Osteoblast (primary cell): ENCODE measurements around the gene CAPN11. TPM values are rescaled to one million over a fixed set of nuclear protein-coding genes. Genes with fewer than 3 reads are reported as not detected.

Experiments used
- DNase-seq: peaks from one replicate; pipeline ENCODE4 v3.0.0; 2011; ENCODE audit warnings: low spot score, mixed read lengths; ENCODE audit not compliant: insufficient read length; ENCODE audit errors: missing footprints
- H2AFZ ChIP-seq: 2 replicates; pipeline ENCODE4 v1.6.0; 2011; ENCODE audit warnings: mild to moderate bottlenecking, low read length
- H3K27ac ChIP-seq: 2 replicates; pipeline ENCODE4 v1.5.1; 2011; ENCODE audit warnings: mild to moderate bottlenecking, low read depth, low read length, moderate library complexity
- H3K27me3 ChIP-seq: 2 replicates; pipeline ENCODE4 v1.6.0; 2012; ENCODE audit warnings: mild to moderate bottlenecking, control low read depth, inconsistent platforms, low read length, moderate library complexity; ENCODE audit not compliant: insufficient read depth
- H3K36me3 ChIP-seq: 2 replicates; pipeline ENCODE4 v1.5.1; 2011; ENCODE audit warnings: mild to moderate bottlenecking, low read length, control low read depth, moderate library complexity; ENCODE audit not compliant: insufficient read depth
- H3K4me1 ChIP-seq: 2 replicates; pipeline ENCODE4 v1.5.1; 2011; ENCODE audit warnings: mild to moderate bottlenecking, low read length, control low read depth, moderate library complexity; ENCODE audit not compliant: insufficient read depth
- H3K4me2 ChIP-seq: 2 replicates; pipeline ENCODE4 v1.6.0; 2011; ENCODE audit warnings: mild to moderate bottlenecking, low read length; ENCODE audit not compliant: insufficient read depth
- H3K4me3 ChIP-seq: fragments of 200-600 bp; sonication (generic); 3 replicates; pipeline ENCODE4 v1.5.1; 2012; ENCODE audit warnings: mild to moderate bottlenecking, low read length, inconsistent platforms; ENCODE audit not compliant: insufficient read depth
- H3K79me2 ChIP-seq: 2 replicates; pipeline ENCODE4 v1.6.0; 2012; ENCODE audit warnings: mild to moderate bottlenecking, low read length, control low read depth, inconsistent platforms; ENCODE audit not compliant: insufficient read depth
- H3K9me3 ChIP-seq: 2 replicates; pipeline ENCODE4 v1.5.1; 2011; ENCODE audit warnings: low read depth, low read length, control low read depth
- H4K20me1 ChIP-seq: 2 replicates; pipeline ENCODE4 v1.6.0; 2012; ENCODE audit warnings: mild to moderate bottlenecking, low read length, control low read depth; ENCODE audit not compliant: insufficient read depth
- total RNA-seq: library from RNA; depleted of rRNA; stranded (reverse); fragments of >200 nt; gene quantifications from 2 replicates; pipeline ENCODE4 v1.2.3, GENCODE V29; 2012
- TF ChIP-seq, protein P1 (sequence below): IDR thresholded peaks from 2 replicates; pipeline ENCODE4 v1.5.1; 2011; ENCODE audit warnings: mild to moderate bottlenecking, low read depth, low read length, moderate library complexity; ENCODE audit errors: extremely low read depth

Gene CAPN11
- total RNA-seq, 1 donor, result not detected

DNA sequence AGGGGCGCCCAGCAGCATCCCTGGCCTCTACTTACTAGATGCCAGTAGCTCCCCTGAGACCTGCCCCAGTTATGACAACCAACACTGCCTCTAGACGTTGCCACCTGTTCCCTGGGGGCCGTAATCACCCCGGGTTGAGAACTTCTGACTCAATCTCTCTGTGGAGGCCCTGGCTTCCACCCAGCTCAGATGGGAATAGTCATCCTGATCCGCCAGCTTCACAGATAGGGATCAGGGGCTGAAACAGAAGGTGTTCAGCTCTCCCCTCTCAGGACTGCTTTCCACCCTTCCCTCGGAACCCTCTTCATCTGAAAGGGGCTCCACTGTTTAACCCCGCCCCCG lies 3.3 kb downstream of the CAPN11 start:
- H3K79me2 ChIP-seq, result no peaks in the 10 kb centered on the region
- TF ChIP-seq, protein P1, sequence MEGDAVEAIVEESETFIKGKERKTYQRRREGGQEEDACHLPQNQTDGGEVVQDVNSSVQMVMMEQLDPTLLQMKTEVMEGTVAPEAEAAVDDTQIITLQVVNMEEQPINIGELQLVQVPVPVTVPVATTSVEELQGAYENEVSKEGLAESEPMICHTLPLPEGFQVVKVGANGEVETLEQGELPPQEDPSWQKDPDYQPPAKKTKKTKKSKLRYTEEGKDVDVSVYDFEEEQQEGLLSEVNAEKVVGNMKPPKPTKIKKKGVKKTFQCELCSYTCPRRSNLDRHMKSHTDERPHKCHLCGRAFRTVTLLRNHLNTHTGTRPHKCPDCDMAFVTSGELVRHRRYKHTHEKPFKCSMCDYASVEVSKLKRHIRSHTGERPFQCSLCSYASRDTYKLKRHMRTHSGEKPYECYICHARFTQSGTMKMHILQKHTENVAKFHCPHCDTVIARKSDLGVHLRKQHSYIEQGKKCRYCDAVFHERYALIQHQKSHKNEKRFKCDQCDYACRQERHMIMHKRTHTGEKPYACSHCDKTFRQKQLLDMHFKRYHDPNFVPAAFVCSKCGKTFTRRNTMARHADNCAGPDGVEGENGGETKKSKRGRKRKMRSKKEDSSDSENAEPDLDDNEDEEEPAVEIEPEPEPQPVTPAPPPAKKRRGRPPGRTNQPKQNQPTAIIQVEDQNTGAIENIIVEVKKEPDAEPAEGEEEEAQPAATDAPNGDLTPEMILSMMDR, result no peak
- no peak overlapping the region for H3K27ac ChIP-seq
- peaks cover 12% of the 10 kb centered on the region for H3K4me1 ChIP-seq
- no peaks in the 10 kb centered on the region for H3K36me3 ChIP-seq
- no peak overlapping the region for H3K4me3 ChIP-seq
- no peak overlapping the region for H2AFZ ChIP-seq
- DNase-seq, result peak; percentile 97
- no peak overlapping the region for H3K4me2 ChIP-seq
- H3K27me3 ChIP-seq, result peaks cover 37% of the 10 kb centered on the region
- H3K9me3 ChIP-seq, result no peaks in the 10 kb centered on the region
- no peaks in the 10 kb centered on the region for H4K20me1 ChIP-seq

DNA sequence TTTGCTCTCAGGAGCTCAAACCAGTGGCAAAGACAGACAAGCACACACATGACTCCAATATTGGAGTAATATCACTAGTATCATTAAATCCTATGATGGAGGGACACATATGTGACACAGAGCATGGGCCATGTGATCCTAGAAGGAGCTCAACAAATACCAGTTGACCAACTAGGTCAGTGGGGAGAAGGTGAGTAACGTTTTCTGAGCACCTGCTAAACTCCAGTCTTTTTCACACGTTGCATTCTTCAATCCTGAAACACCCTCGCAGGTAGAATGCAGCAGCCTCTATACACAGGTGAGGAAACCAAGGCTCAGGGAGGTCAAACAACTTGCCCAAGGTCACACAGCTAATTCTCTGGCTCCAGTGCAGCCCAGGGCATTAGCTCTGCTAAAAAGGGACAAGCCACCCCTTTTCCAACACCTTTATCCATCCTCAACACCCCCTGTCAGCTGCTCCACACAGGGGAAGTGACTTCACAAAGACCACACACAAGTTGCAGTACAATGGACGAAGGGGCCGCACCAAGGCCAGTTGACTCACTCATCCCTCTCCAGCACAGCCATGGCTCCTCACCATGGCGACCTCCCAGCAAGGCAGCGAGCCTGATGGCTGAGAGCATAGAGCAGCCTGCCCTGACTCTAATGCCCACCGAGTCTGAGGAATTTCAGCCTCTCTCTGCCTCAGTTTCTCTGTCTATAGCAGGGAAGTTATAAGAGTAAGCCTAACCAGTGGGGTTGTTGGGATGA lies 4.4 kb downstream of the CAPN11 start:
- no peaks in the 10 kb centered on the region for H3K36me3 ChIP-seq
- no peak overlapping the region for H3K27ac ChIP-seq
- no peaks in the 10 kb centered on the region for H4K20me1 ChIP-seq
- H3K4me1 ChIP-seq, result peaks cover 12% of the 10 kb centered on the region
- no peak overlapping the region for H3K4me3 ChIP-seq
- peaks cover 37% of the 10 kb centered on the region for H3K27me3 ChIP-seq
- H3K4me2 ChIP-seq, result no peak overlapping the region
- TF ChIP-seq, protein P1, result no peak
- H2AFZ ChIP-seq, result no peak overlapping the region
- peak; percentile 54 for DNase-seq
- H3K79me2 ChIP-seq, result no peaks in the 10 kb centered on the region
- no peaks in the 10 kb centered on the region for H3K9me3 ChIP-seq

DNA sequence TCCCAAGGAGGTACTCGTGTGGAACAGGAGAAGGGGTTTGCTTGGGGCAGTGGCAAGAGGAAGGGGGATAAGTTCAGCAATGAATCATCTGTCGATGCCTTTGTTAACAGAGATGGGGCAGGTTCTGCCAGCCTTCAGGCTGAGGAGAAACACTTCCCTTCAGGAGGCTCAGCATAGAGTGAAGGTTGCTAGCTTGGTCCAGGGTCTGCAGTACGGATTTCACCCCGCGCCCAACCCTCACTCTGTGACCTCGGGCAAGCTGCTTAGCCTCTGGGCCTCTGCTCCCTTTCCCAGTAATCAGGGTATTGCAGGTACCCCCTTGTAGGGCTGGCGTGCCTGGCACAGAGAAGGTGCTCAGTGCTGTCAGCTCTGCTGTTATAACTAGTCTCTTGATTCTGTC lies 7.5 kb downstream of the CAPN11 start:
- H3K4me3 ChIP-seq, result no peak overlapping the region
- H4K20me1 ChIP-seq, result no peaks in the 10 kb centered on the region
- peaks cover 49% of the 10 kb centered on the region for H3K27me3 ChIP-seq
- H3K27ac ChIP-seq, result no peak overlapping the region
- no peak overlapping the region for H2AFZ ChIP-seq
- TF ChIP-seq, protein P1, result no peak
- no peaks in the 10 kb centered on the region for H3K36me3 ChIP-seq
- no peak for DNase-seq
- peaks cover 12% of the 10 kb centered on the region for H3K4me1 ChIP-seq
- no peak overlapping the region for H3K4me2 ChIP-seq
- H3K9me3 ChIP-seq, result no peaks in the 10 kb centered on the region
- no peaks in the 10 kb centered on the region for H3K79me2 ChIP-seq

DNA sequence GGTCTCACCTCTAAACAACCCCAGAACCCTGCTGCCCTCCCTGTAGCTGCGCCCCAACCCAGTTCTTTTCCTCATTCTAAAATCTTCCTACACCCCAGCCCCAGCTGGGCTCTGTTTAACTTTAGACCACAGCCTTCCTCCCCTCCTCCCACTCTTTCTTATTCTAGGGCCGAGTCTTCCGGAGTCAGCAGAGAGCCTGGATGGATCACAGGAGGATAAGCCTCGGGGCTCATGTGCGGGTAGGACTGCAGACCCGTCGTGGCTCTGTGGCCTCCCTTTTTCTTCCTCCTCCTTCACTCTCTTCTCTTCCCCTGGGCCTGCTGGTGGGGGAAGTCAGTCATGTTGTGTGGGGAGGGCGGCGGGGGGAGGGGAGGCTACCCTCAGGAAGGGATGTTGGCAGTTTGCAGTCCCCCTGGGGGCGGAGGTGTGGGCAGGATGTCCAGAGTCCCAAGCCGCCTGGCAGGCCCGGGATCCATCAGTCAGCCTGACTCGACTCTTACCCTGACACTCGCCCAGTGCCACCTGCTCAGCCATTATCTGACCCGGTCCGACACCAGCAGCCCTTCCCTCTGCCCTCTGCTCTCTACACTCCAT lies 8.1 kb downstream of the CAPN11 start:
- H3K4me2 ChIP-seq, result no peak overlapping the region
- no peaks in the 10 kb centered on the region for H3K36me3 ChIP-seq
- TF ChIP-seq, protein P1, result no peak
- peaks cover 51% of the 10 kb centered on the region for H3K27me3 ChIP-seq
- no peaks in the 10 kb centered on the region for H4K20me1 ChIP-seq
- H3K27ac ChIP-seq, result no peak overlapping the region
- H3K9me3 ChIP-seq, result no peaks in the 10 kb centered on the region
- no peak overlapping the region for H2AFZ ChIP-seq
- no peaks in the 10 kb centered on the region for H3K79me2 ChIP-seq
- H3K4me3 ChIP-seq, result no peak overlapping the region
- peak; percentile 72 for DNase-seq
- H3K4me1 ChIP-seq, result peaks cover 8% of the 10 kb centered on the region
